HEK293 (cell line): ENCODE results near the gene MGLL.

Experiments
- CTCF ChIA-PET: fragments of 350-600 bp; formaldehyde crosslinking; extraction: SDS; loops from one replicate; lab custom pipeline; 2021; ENCODE audit warnings: antibody characterized with exemption; lab: Yijun Ruan, JAX
- POLR2A ChIA-PET: fragments of 300-600 bp; formaldehyde crosslinking; extraction: SDS; loops from one replicate; lab custom pipeline; 2020; ENCODE audit warnings: antibody characterized with exemption, inconsistent platforms; lab: Yijun Ruan, JAX
- H3K27ac ChIP-seq: fragments of 200-500 bp; sonication (Bioruptor generic); 2 replicates; pipeline ENCODE4 v1.5.1; 2014; ENCODE audit warnings: low read depth, low read length, control low read depth, inconsistent platforms; ENCODE audit errors: extremely low read depth
- H3K36me3 ChIP-seq, 2 experiments: fragments of 200-500 bp in 1 of 2; sonication (Bioruptor generic) in 1 of 2; 1 replicate in 1 of 2; 2 replicates in 1 of 2; pipeline ENCODE4 v1.5.1; 2014 to 2017; ENCODE audit warnings: inconsistent platforms in 2 of 2, low read length in 2 of 2; ENCODE audit not compliant: control insufficient read depth in 2 of 2, insufficient read depth in 1 of 2
- H3K4me1 ChIP-seq: fragments of 200-500 bp; sonication (Bioruptor generic); 2 replicates; pipeline ENCODE4 v1.5.1; 2014; ENCODE audit warnings: mild to moderate bottlenecking, low read length, inconsistent platforms; ENCODE audit not compliant: control insufficient read depth, insufficient read depth
- H3K4me3 ChIP-seq: 2 replicates; pipeline ENCODE4 v1.5.1; 2011; ENCODE audit warnings: low read depth, mild to moderate bottlenecking, control low read depth, low read length, moderate library complexity
- H3K9me3 ChIP-seq: fragments of 200-500 bp; sonication (Bioruptor generic); 2 replicates; pipeline ENCODE4 v1.5.1; 2014; ENCODE audit warnings: low read depth, low read length, inconsistent platforms; ENCODE audit not compliant: control insufficient read depth, insufficient read depth
- AEBP2 ChIP-seq: fragments of 450-650 bp; formaldehyde crosslinking; IDR thresholded peaks from 2 replicates; pipeline ENCODE4 v1.5.1; 2016; ENCODE audit warnings: missing biosample characterization, missing genetic modification characterization, borderline replicate concordance
- HOXA7 ChIP-seq: sonication (generic); formaldehyde crosslinking; IDR thresholded peaks from 2 replicates; pipeline ENCODE4 v1.8.1; 2022; ENCODE audit warnings: missing genetic modification reagents, borderline replicate concordance
- KLF1 ChIP-seq: fragments of 450-650 bp; formaldehyde crosslinking; IDR thresholded peaks from 2 replicates; pipeline ENCODE4 v1.5.1; 2016; ENCODE audit warnings: missing biosample characterization, missing genetic modification characterization
- OVOL3 ChIP-seq: fragments of 450-650 bp; formaldehyde crosslinking; IDR thresholded peaks from 2 replicates; pipeline ENCODE4 v1.5.1; 2016; ENCODE audit warnings: missing biosample characterization, missing genetic modification characterization
- REST ChIP-seq: fragments of 450-650 bp; formaldehyde crosslinking; IDR thresholded peaks from 2 replicates; pipeline ENCODE4 v1.5.1; 2016; ENCODE audit warnings: missing biosample characterization, missing genetic modification characterization
- TCF7L2 ChIP-seq: IDR thresholded peaks from 2 replicates; pipeline ENCODE4 v1.6.1; 2011; ENCODE audit warnings: low read depth, mild to moderate bottlenecking, inconsistent platforms, low read length, moderate library complexity, borderline replicate concordance
- ZNF121 ChIP-seq: fragments of 450-650 bp; formaldehyde crosslinking; IDR thresholded peaks from 2 replicates; pipeline ENCODE4 v1.5.1; 2016; ENCODE audit warnings: missing biosample characterization, missing genetic modification characterization
- ZNF223 ChIP-seq: fragments of 450-650 bp; formaldehyde crosslinking; IDR thresholded peaks from 2 replicates; pipeline ENCODE4 v1.5.1; 2016; ENCODE audit warnings: missing biosample characterization, missing genetic modification characterization
- ZNF266 ChIP-seq: fragments of 450-650 bp; formaldehyde crosslinking; IDR thresholded peaks from 2 replicates; pipeline ENCODE4 v1.5.1; 2016; ENCODE audit warnings: missing biosample characterization, missing genetic modification characterization, low read depth
- ZNF341 ChIP-seq: fragments of 450-650 bp; formaldehyde crosslinking; IDR thresholded peaks from 2 replicates; pipeline ENCODE4; 2016; ENCODE audit warnings: low read depth, missing biosample characterization, missing genetic modification characterization
- ZNF558 ChIP-seq: fragments of 450-650 bp; formaldehyde crosslinking; IDR thresholded peaks from 2 replicates; pipeline ENCODE4 v1.5.1; 2016; ENCODE audit warnings: missing biosample characterization, missing genetic modification characterization
- ZNF626 ChIP-seq: fragments of 450-650 bp; sonication (Bioruptor Pico); formaldehyde crosslinking; IDR thresholded peaks from 2 replicates; pipeline ENCODE4 v1.5.1; 2018; ENCODE audit warnings: missing biosample characterization, missing genetic modification characterization, inconsistent platforms
- ZNF654 ChIP-seq: fragments of 450-650 bp; formaldehyde crosslinking; IDR thresholded peaks from 2 replicates; pipeline ENCODE4 v1.5.1; 2016; ENCODE audit warnings: low read depth, missing biosample characterization, missing genetic modification characterization
- ZSCAN18 ChIP-seq: fragments of 450-650 bp; formaldehyde crosslinking; IDR thresholded peaks from 2 replicates; pipeline ENCODE4 v1.5.1; 2016; ENCODE audit warnings: missing biosample characterization, missing genetic modification characterization
- ZSCAN23 ChIP-seq: fragments of 450-650 bp; formaldehyde crosslinking; IDR thresholded peaks from 2 replicates; pipeline ENCODE4 v1.5.1; 2016; ENCODE audit warnings: missing biosample characterization, missing genetic modification characterization
- ZXDB ChIP-seq: fragments of 450-650 bp; formaldehyde crosslinking; IDR thresholded peaks from 2 replicates; pipeline ENCODE4 v1.5.1; 2016; ENCODE audit warnings: missing biosample characterization, missing genetic modification characterization
- TF ChIP-seq, protein P1 (sequence below): fragments of 450-650 bp; formaldehyde crosslinking; IDR thresholded peaks from 2 replicates; pipeline ENCODE4 v1.5.1; 2016; ENCODE audit warnings: missing biosample characterization, missing genetic modification characterization, low read depth
- TF ChIP-seq, protein P2 (sequence below): fragments of 450-650 bp; formaldehyde crosslinking; IDR thresholded peaks from 2 replicates; pipeline ENCODE4 v1.5.1; 2016; ENCODE audit warnings: missing biosample characterization, missing genetic modification characterization

MGLL gene

GRCh38 chr3:127694467-127695215 is 127.7 kb downstream of the MGLL start:
- H3K9me3 ChIP-seq = no peaks in the 10 kb centered on the region
- TF ChIP-seq, protein P1, sequence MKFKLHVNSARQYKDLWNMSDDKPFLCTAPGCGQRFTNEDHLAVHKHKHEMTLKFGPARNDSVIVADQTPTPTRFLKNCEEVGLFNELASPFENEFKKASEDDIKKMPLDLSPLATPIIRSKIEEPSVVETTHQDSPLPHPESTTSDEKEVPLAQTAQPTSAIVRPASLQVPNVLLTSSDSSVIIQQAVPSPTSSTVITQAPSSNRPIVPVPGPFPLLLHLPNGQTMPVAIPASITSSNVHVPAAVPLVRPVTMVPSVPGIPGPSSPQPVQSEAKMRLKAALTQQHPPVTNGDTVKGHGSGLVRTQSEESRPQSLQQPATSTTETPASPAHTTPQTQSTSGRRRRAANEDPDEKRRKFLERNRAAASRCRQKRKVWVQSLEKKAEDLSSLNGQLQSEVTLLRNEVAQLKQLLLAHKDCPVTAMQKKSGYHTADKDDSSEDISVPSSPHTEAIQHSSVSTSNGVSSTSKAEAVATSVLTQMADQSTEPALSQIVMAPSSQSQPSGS (tag by site-specific recombination) = no peak
- TF ChIP-seq OVOL3 (tag by site-specific recombination) = no peak
- TF ChIP-seq, protein P2, sequence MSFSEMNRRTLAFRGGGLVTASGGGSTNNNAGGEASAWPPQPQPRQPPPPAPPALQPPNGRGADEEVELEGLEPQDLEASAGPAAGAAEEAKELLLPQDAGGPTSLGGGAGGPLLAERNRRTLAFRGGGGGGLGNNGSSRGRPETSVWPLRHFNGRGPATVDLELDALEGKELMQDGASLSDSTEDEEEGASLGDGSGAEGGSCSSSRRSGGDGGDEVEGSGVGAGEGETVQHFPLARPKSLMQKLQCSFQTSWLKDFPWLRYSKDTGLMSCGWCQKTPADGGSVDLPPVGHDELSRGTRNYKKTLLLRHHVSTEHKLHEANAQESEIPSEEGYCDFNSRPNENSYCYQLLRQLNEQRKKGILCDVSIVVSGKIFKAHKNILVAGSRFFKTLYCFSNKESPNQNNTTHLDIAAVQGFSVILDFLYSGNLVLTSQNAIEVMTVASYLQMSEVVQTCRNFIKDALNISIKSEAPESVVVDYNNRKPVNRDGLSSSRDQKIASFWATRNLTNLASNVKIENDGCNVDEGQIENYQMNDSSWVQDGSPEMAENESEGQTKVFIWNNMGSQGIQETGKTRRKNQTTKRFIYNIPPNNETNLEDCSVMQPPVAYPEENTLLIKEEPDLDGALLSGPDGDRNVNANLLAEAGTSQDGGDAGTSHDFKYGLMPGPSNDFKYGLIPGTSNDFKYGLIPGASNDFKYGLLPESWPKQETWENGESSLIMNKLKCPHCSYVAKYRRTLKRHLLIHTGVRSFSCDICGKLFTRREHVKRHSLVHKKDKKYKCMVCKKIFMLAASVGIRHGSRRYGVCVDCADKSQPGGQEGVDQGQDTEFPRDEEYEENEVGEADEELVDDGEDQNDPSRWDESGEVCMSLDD (tag by site-specific recombination) = no peak
- TF ChIP-seq TCF7L2 = no peak
- TF ChIP-seq ZNF121 (tag by site-specific recombination) = no peak
- TF ChIP-seq HOXA7 (CRISPR knock-in tag) = no peak
- no peak for TF ChIP-seq ZNF654
- no peak for TF ChIP-seq ZSCAN18 (tag by site-specific recombination)
- TF ChIP-seq ZNF626 (tag by site-specific recombination) = no peak
- no peak for TF ChIP-seq ZSCAN23 (tag by site-specific recombination)
- ChIA-PET CTCF (interaction anchor here (1.2 to 4.3 kb wide), 2 partner anchors 85 to 137 kb away, joined by 5 to 31 read pairs; no protein-coding TSS in a partner anchor), POLR2A (no interaction called here)
- no peaks in the 10 kb centered on the region for H3K4me1 ChIP-seq
- H3K4me3 ChIP-seq = no peak overlapping the region
- no peaks in the 10 kb centered on the region for H3K36me3 ChIP-seq
- no peak overlapping the region for H3K27ac ChIP-seq

- ChIA-PET POLR2A (no interaction called here), CTCF (no interaction called here)
- TF ChIP-seq ZNF341 (tag by site-specific recombination) (peak; percentile 66; the same call in 1 of the 2 replicates), ZNF558 (no peak)
- Histone ChIP-seq H3K27ac (no peak overlapping the region), H3K4me1 (no peaks in the 10 kb centered on the region), H3K4me3 (no peak overlapping the region), H3K9me3 (no peaks in the 10 kb centered on the region), H3K36me3 (no peaks in the 10 kb centered on the region)
Measured at GRCh38 chr3:127693336-127693843, 128.9 kb downstream of the MGLL start.

GRCh38 chr3:127692501-127693335 is 129.6 kb downstream of the MGLL start:
- CTCF ChIA-PET = no interaction called here
- H3K4me1 ChIP-seq = no peaks in the 10 kb centered on the region
- POLR2A ChIA-PET = no interaction called here
- no peak overlapping the region for H3K27ac ChIP-seq
- no peaks in the 10 kb centered on the region for H3K9me3 ChIP-seq
- no peak overlapping the region for H3K4me3 ChIP-seq
- no peaks in the 10 kb centered on the region for H3K36me3 ChIP-seq
- TF ChIP-seq ZSCAN23 (tag by site-specific recombination) (no peak), ZNF223 (tag by site-specific recombination) (no peak), ZXDB (no peak), REST (tag by site-specific recombination) (no peak), KLF1 (tag by site-specific recombination) (no peak), AEBP2 (no peak), ZNF266 (tag by site-specific recombination) (no peak)
